ENCODE data around the gene DMAC2.

DNA sequence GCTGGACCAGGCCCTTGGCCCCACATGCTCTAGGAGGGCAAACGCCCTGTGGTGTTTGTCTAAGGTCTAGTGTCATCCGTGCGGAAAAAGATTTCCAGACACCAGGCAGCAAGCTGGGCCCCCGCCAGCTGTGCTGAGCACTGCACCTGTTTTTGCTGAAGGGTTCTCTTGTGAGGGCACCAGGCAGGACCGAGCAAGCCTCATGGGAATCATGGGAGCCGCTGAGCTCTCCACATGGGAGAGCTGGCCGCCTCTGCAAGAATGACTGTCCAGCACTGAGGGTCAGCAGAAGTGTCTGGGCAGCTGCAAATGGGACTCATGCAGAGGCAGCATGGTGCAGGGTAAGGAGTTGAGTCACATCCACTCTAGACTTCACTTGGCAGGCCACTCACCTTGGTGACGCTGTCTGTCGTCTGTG, 24.5 kb downstream of the DMAC2 start:
- TF ChIP-seq, protein P1, sequence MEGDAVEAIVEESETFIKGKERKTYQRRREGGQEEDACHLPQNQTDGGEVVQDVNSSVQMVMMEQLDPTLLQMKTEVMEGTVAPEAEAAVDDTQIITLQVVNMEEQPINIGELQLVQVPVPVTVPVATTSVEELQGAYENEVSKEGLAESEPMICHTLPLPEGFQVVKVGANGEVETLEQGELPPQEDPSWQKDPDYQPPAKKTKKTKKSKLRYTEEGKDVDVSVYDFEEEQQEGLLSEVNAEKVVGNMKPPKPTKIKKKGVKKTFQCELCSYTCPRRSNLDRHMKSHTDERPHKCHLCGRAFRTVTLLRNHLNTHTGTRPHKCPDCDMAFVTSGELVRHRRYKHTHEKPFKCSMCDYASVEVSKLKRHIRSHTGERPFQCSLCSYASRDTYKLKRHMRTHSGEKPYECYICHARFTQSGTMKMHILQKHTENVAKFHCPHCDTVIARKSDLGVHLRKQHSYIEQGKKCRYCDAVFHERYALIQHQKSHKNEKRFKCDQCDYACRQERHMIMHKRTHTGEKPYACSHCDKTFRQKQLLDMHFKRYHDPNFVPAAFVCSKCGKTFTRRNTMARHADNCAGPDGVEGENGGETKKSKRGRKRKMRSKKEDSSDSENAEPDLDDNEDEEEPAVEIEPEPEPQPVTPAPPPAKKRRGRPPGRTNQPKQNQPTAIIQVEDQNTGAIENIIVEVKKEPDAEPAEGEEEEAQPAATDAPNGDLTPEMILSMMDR (IDR thresholded peaks at IDR 0.05), result no peak
- no peak for TF ChIP-seq POLR2A (IDR thresholded peaks at IDR 0.05)
